Measurements from ENCODE around the gene PRSS1. TPM values are rescaled to one million over a fixed set of nuclear protein-coding genes. Genes with fewer than 3 reads are reported as not detected.

Gene PRSS1
- total RNA-seq = not detected in 2 replicates

GRCh38 chr7:142749218-142749993 lies at the start of gene PRSS1:
Gene PRSS1 (plus strand): TSS chr7:142749472. CDS start chr7:142749485, 13 bp downstream.

GRCh38 chr7:142770661-142771352 lies 21.5 kb downstream of the PRSS1 start, which contains the start of gene PRSS2:
Gene PRSS2 (plus strand): TSS chr7:142770970. CDS start chr7:142770983, 13 bp downstream.

Other genes starting within 250 kb of the PRSS1 start
- gene PRSS2, start 21.5 kb downstream of the PRSS1 start, total RNA-seq = not detected in 2 replicates
- gene EPHB6, start 105.6 kb downstream of the PRSS1 start, total RNA-seq = under 0.01 and 1.2 TPM in 2 replicates
- not detected in 2 replicates for gene TRPV6, start 136.3 kb downstream of the PRSS1 start, total RNA-seq
- gene TRPV5, start 184.3 kb downstream of the PRSS1 start, total RNA-seq = not detected in 2 replicates
- not detected in 2 replicates for gene LLCFC1, start 190.0 kb downstream of the PRSS1 start, total RNA-seq
- not detected in 2 replicates for gene KEL, start 212.9 kb downstream of the PRSS1 start, total RNA-seq

Data from bronchial smooth muscle cell (primary cell).